HG03175 (cell line): ENCODE data around the gene GGNBP2.
A peak's percentile ranks its signal among the peaks of the same experiment; 100 is the strongest.
"Not testable (repeated sequence)": the region's sequence is repeated elsewhere in the genome, so short reads cannot be mapped to it uniquely, and the experiment has no call there.

Source experiments
- ATAC-seq: cut with Tn5 transposase; IDR thresholded peaks from one replicate; pipeline ENCODE4 v1.9.1; 2021; ENCODE audit warnings: mild to moderate bottlenecking, moderate library complexity; ENCODE audit not compliant: unreplicated experiment

GGNBP2 gene

GRCh38 chr17:36600465-36600864 lies 55.7 kb downstream of the GGNBP2 start:
- no peak for ATAC-seq

- peak; percentile 5 for ATAC-seq
These were observed 56.2 kb downstream of the GGNBP2 start for GRCh38 chr17:36600936-36601302.

GRCh38 chr17:36601303-36602029 lies 56.7 kb downstream of the GGNBP2 start, which contains the start of gene MRM1:
Gene MRM1 (plus strand): TSS chr17:36601583. CDS start chr17:36601811, 228 bp downstream.
- ATAC-seq, result peak; percentile 79

- ATAC-seq, result peak; percentile 14
These were observed 57.5 kb downstream of the GGNBP2 start for GRCh38 chr17:36602030-36602748.

- no peak for ATAC-seq
These were observed 58.2 kb downstream of the GGNBP2 start for GRCh38 chr17:36602924-36603384.

GRCh38 chr17:36605028-36605427 lies 60.3 kb downstream of the GGNBP2 start:
- ATAC-seq, result not testable (repeated sequence)

GRCh38 chr17:36608280-36608679 lies 63.6 kb downstream of the GGNBP2 start:
- ATAC-seq, result no peak

- no peak for ATAC-seq
These were observed 64.2 kb downstream of the GGNBP2 start for GRCh38 chr17:36608794-36609497.

- ATAC-seq, result no peak
These were observed 64.8 kb downstream of the GGNBP2 start for GRCh38 chr17:36609498-36609862.

- ATAC-seq, result no peak
These were observed 65.8 kb downstream of the GGNBP2 start for GRCh38 chr17:36610474-36610873.

- ATAC-seq, result no peak
These were observed 66.8 kb downstream of the GGNBP2 start for GRCh38 chr17:36611345-36612072.

GRCh38 chr17:36612323-36612722 lies 67.6 kb downstream of the GGNBP2 start:
- no peak for ATAC-seq

- no peak for ATAC-seq
These were observed 68.4 kb downstream of the GGNBP2 start for GRCh38 chr17:36613155-36613554.

GRCh38 chr17:36614081-36614480 lies 69.4 kb downstream of the GGNBP2 start:
- no peak for ATAC-seq

GRCh38 chr17:36614933-36615332 lies 70.2 kb downstream of the GGNBP2 start:
- ATAC-seq, result no peak

GRCh38 chr17:36616061-36617029 lies 71.6 kb downstream of the GGNBP2 start:
- no peak for ATAC-seq

GRCh38 chr17:36617773-36618172 lies 73.1 kb downstream of the GGNBP2 start:
- no peak for ATAC-seq

- no peak for ATAC-seq
These were observed 78.6 kb downstream of the GGNBP2 start for GRCh38 chr17:36623281-36623680.

GRCh38 chr17:36625188-36625587 lies 80.5 kb downstream of the GGNBP2 start:
- ATAC-seq, result no peak

GRCh38 chr17:36627101-36627500 lies 82.4 kb downstream of the GGNBP2 start:
- no peak for ATAC-seq
